H54 (cell line): ENCODE measurements around the gene CBX2.

Source experiments
- DNase-seq: peaks from one replicate; pipeline ENCODE4 v3.0.0; 2011; ENCODE audit warnings: low spot score, mixed read lengths; ENCODE audit not compliant: insufficient read length
- FAIRE-seq: peaks from 3 replicates; lab custom pipeline; 2011; peaks lifted over from hg19 to GRCh38; lab: Jason Lieb, UNC
- POLR2A ChIP-seq: IDR thresholded peaks from 2 replicates; pipeline ENCODE4 v1.6.1; 2011; ENCODE audit warnings: low read depth, mild to moderate bottlenecking, low read length

Gene CBX2

GRCh38 chr17:79792984-79793923, 15.3 kb downstream of the CBX2 start:
- peak; percentile 50 for TF ChIP-seq POLR2A
- DNase-seq: peak; percentile 77
- FAIRE-seq: no peak

- peak; percentile 94 for DNase-seq
- FAIRE-seq: no peak
- TF ChIP-seq POLR2A: no peak
Observed at GRCh38 chr17:79793924-79794304, 16.0 kb downstream of the CBX2 start.

- DNase-seq (no peak), FAIRE-seq (no peak)
- no peak for TF ChIP-seq POLR2A
Observed at GRCh38 chr17:79794659-79795511, 16.9 kb downstream of the CBX2 start.

- no peak for TF ChIP-seq POLR2A
- FAIRE-seq (no peak), DNase-seq (no peak)
Observed at GRCh38 chr17:79795795-79796443, 18.0 kb downstream of the CBX2 start.

GRCh38 chr17:79796444-79796762, 18.5 kb downstream of the CBX2 start:
- DNase-seq (no peak), FAIRE-seq (no peak)
- no peak for TF ChIP-seq POLR2A

GRCh38 chr17:79796763-79797491, 19.0 kb downstream of the CBX2 start, which contains the start of gene CBX8:
CBX8 (minus strand) TSS chr17:79797077; CDS start chr17:79796998, 79 bp downstream.
- TF ChIP-seq POLR2A: peak; percentile 81
- peak; percentile 99 for DNase-seq

GRCh38 chr17:79797492-79798298, 19.7 kb downstream of the CBX2 start:
- FAIRE-seq (no peak), DNase-seq (peak; percentile 42)
- TF ChIP-seq POLR2A: no peak

More at GRCh38 chr17:79796763-79797491, 19.0 kb downstream of the CBX2 start, which contains the start of gene CBX8:
- no peak for FAIRE-seq

- DNase-seq (no peak), FAIRE-seq (no peak)
- no peak for TF ChIP-seq POLR2A
Observed at GRCh38 chr17:79798299-79799173, 20.6 kb downstream of the CBX2 start.

- DNase-seq (no peak), FAIRE-seq (no peak)
- no peak for TF ChIP-seq POLR2A
Observed at GRCh38 chr17:79799174-79799537, 21.2 kb downstream of the CBX2 start.

- DNase-seq (no peak), FAIRE-seq (no peak)
- TF ChIP-seq POLR2A: no peak
Observed at GRCh38 chr17:79799538-79800324, 21.8 kb downstream of the CBX2 start.
